HG03565 (cell line): ENCODE results near the gene KIAA1671.

ENCODE experiments used
- ATAC-seq: cut with Tn5 transposase; IDR thresholded peaks from one replicate; pipeline ENCODE4 v1.9.1; 2021; ENCODE audit warnings: mild to moderate bottlenecking, moderate library complexity; ENCODE audit not compliant: unreplicated experiment

The KIAA1671 gene

DNA sequence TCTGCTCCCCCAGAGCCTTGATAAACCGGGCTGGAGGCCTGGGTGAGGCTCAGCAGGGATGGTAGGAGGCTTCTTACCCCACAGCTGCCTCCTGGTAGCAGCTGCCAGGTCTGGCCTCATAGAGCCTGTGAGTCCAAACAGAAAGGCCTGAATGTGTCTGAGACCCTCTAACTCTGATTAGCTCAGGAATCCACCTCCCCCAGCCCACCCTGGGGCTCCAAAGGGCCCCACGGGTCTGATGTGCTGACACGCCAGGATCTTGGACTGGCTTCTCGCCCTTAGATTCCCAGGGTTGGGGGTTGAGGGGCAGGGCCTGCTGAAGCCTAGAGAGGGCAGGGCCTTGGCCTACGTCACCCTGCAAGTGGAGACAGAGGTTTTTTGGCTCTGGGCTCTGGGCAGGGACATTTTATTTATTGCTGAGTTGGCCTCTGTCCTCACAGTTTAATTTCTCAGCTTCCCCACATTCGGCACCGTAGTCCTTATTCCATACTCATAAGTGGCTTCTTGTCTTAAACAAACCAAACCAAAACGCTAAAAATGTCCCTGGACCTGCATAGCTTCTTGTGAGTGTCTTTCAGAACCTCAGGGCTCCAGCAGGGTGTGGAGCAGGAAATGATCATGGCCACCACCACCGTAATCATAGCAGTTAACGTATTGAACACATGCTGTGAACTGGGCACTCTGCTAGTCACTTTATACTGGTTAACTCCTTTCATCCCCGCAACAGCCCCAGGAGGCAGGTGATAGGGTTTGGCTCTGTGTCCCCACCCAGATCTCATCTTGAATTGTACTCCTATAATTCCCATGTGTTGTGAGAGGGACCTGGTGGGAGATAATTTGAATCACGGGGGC, 25.1 kb downstream of the KIAA1671 start:
- ATAC-seq, result no peak

GRCh38 chr22:24978308-24978707, 25.8 kb downstream of the KIAA1671 start:
- no peak for ATAC-seq

DNA sequence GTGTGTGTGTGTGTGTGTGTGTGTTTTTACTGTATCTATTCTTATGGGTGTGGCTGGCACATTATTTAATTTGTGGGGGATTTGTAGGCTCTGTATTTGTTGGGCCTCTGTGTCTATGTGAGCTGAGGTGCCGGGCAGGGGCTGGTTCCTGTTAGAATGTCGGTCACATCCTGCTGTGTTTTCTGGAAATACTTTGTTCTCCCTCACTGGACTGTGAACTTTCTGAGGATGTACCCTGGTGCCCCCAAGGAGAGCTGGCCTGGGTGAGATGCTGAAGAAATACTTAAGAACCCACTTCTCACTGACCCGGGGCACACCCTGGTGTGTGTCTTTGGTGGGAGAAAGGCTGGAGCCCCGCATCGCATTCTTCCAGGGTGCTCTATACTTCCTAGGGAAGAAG, 28.6 kb downstream of the KIAA1671 start:
- ATAC-seq, result no peak

- no peak for ATAC-seq
Observed at GRCh38 chr22:24981656-24982055, 29.1 kb downstream of the KIAA1671 start.

DNA sequence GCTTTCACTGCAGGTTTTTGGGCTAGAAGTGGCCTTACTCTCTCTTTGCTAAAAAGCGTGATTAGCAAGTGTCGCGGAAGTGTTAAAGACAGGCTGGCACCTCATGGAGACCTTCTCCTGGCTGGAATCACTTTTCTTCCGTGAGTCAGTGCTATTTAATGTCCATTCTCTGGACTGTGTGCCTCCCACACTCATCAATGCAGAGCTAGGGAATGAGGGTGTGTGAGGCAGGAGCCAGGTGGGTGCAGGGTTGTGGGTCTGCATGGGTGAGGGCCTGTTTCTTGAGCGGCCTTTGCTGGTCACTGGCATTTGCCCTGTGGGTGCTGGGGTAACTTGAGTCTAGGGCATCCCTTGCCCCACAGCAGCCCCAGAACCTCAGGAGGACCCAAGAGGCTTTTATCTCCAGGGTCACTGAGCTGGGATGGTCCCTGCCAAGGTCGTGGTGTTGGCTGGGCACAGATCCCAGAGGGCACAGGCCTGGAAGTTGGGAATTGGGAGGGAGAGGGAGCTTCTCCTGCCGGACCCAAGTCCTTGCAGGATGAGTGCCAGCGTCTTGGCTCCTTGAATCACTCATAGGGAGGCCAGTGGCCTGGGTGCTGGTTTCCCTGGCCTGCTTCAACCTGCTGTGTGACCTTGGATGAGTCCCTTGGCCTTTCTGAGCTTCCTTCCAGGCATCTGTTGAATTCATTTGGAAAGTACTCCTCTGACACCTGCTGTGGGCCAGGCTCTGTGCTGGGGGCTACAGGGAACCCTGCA, 30.0 kb downstream of the KIAA1671 start:
- ATAC-seq, result no peak

DNA sequence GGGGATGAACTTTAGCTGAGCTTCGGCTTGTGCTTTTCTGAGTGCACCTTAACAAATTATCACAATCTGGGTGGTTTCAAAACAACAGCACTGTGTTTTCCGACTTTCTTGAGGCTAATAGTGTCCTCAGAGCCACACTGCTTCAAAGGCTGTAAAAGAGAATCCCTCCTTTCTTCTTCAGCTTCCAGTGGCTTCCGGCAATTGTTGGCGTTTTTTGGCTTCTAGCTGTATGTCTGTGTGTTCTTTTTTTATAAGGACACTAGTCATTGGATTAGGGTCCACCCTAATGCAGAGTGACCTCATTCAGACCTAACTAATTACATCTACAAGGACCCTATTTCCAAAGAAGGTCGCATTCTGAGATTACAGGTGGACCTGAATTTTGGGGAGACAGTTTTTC, 30.6 kb downstream of the KIAA1671 start:
- no peak for ATAC-seq

- ATAC-seq, result no peak
Observed at GRCh38 chr22:24984122-24984521, 31.6 kb downstream of the KIAA1671 start.

GRCh38 chr22:24985826-24986214, 33.3 kb downstream of the KIAA1671 start:
- ATAC-seq, result no peak

DNA sequence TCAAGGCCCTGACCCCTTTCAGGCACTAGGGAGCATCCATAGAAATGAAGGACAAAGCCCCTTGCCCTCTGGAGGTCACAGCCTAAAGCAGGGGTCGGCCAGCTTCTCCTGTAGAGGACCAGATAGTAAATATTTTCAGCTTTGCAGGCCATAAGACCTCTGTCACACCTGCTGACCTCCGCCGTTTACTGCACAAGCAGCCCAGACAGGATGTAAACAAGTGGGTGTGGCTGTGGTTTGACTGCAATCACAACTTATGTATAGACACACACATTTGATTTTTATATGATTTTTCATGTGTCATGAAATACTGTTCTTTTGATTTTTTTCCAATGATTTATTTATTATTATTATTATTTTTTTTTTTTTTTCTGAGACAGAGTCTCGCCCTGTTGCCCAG, 34.3 kb downstream of the KIAA1671 start:
- no peak for ATAC-seq

- no peak for ATAC-seq
Observed at GRCh38 chr22:24989135-24989534, 36.6 kb downstream of the KIAA1671 start.

DNA sequence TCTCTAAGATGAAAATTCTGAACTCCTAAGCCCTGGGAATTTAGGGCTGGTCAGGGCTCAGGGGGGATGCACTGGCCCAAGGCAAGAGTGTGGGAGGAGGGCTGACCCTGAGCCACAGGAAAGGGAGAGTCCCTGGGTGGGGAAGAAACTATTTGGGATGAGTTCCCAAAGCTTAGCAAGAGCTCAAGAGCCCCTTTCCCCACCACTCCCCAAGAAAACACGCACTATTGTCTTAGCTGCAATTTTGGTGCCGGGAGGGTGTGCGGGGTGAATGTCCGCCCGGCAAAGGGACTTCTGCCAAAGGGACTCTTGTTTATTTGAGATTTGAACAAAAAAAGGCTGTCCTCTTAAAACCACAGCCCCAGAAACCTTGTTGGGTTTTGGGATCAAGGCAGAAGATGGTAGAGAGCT, 37.0 kb downstream of the KIAA1671 start:
- ATAC-seq, result no peak

GRCh38 chr22:24990344-24990905, 37.9 kb downstream of the KIAA1671 start:
- ATAC-seq, result no peak

- no peak for ATAC-seq
Observed at GRCh38 chr22:24992946-24993345, 40.4 kb downstream of the KIAA1671 start.

DNA sequence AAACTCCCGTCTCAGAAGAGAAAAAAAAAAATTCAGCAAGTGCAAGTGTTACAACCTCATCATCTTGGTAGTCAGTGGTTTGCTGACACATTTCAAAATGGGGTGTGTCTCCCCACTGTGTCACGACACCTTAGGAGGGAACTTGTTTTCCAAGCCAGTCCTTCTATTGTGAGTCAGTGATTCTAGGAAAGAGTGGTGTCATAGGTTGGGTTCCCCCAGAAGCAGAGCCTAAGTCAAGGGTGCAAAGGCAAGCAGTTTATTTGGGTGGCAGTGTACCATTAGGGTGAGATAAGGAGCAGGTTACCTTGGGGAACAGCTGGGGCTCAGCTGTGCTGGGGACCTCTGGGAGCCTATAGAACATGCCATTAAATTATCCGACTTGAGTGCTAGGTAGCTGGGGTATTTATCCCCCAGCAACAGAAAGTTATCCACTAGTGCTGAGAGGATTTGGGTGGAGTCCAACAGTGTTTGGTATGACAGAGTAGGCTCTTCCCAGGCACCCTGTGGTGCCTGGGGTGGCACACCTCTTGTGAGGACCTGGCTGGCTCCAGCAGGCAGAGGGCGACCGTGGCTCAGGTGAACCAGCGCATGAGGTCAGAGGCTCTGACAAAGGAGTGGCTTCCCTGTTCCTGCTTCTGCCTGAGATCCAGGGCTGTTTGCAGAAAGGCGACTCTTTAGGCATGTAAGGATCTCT, 41.7 kb downstream of the KIAA1671 start:
- ATAC-seq, result no peak

- ATAC-seq, result no peak
Observed at GRCh38 chr22:24995649-24996180, 43.2 kb downstream of the KIAA1671 start.

DNA sequence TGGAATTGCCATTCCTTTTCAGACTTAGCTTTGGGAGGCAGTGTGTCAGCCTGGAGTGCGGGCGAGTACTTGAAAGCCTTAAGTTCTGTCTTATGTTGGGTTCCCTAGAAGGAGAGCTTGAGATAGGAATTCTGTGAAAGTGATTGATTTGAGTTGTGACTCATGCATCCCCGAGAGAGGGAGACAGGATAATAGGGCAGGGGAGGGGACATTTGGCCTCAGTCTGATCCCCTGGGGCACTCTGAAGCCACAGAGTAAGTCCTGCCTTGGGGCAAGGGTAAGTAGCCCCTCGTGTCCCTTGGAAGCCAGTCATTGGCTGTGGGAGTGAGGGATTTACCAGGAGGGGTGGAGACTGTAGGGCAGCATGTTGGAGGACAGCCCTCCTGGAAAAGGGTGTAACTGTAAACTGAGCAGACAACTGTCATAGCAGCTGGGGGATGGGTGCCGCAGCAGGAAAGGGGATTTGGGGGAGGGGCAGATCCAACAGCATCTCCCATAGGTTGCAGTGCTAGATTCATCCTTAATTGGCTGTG, 44.0 kb downstream of the KIAA1671 start:
- no peak for ATAC-seq

GRCh38 chr22:24997023-24997422, 44.5 kb downstream of the KIAA1671 start:
- ATAC-seq, result no peak

DNA sequence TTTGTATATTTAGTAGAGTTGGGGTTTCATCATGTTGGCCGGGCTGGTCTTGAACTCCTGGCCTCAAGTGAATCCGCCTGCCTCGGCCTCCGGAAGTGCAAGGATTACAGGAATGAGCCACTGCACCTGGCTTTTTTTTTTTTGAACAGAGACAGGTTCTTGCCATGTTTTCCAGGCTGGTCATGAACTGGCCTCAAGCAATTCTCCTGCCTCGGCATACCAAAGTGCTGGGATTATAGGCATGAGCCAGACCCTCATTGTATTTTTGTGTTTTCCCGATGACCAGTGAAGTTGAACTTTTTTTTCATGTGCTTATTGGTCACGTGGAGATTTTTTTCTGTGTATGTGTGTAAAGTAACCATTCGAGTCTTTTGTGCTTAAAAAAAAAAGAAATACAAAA, 48.2 kb downstream of the KIAA1671 start:
- no peak for ATAC-seq

- ATAC-seq, result no peak
Observed at GRCh38 chr22:25002241-25002985, 49.9 kb downstream of the KIAA1671 start.

DNA sequence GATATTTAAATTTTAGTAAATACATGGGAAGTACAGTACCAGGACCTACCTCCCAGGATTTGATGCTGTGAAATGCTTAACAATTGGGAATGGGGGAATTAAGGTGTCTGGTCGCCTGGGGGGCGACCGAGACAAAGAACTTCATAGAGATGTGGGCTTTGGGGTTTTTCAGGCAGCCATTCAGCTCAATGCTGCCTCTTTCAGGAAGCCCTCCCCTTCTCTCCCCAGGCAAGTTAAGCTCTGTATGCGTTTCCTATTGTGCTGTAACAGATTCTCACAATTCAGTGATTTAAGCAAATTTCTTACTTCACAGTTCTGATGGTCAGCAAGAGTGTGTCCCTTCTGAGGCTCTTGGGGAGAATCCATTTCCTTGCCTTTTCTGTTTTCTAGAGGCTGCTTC, 53.8 kb downstream of the KIAA1671 start:
- ATAC-seq, result no peak
